Lower lobe of right lung (tissue), 2 donors: Measurements from ENCODE around the gene STAT4. TPM values are rescaled to one million over a fixed set of nuclear protein-coding genes. Genes with fewer than 3 reads are reported as not detected.

Source experiments
- ATAC-seq, 2 donors: fragments of 200-7000 bp; cut with Tn5 transposase; one replicate each; pipeline ENCODE4 v1.9.1; 2020 to 2022; ENCODE audit warnings: mild to moderate bottlenecking in 2 of 2, moderate library complexity in 2 of 2
- DNase-seq: peaks from one replicate; pipeline ENCODE4 v3.0.0-alpha.2; 2020
- H3K27ac ChIP-seq: fragments of 200-600 bp; one replicate; pipeline ENCODE4 v1.8.0; 2022
- H3K27me3 ChIP-seq: fragments of 200-600 bp; one replicate; pipeline ENCODE4 v1.8.0; 2022; ENCODE audit warnings: low read depth
- H3K36me3 ChIP-seq: fragments of 200-600 bp; one replicate; pipeline ENCODE4 v1.8.0; 2022; ENCODE audit warnings: mild to moderate bottlenecking
- H3K4me1 ChIP-seq: fragments of 200-600 bp; one replicate; pipeline ENCODE4 v1.8.0; 2022
- H3K4me3 ChIP-seq: fragments of 200-600 bp; one replicate; pipeline ENCODE4 v1.8.0; 2022; ENCODE audit warnings: mild to moderate bottlenecking
- H3K9me3 ChIP-seq: fragments of 200-600 bp; one replicate; pipeline ENCODE4 v1.8.0; 2022
- intact Hi-C: fragments of 100-400 bp; cut with DNase I; formaldehyde crosslinking; loops from one replicate; pipeline ENCODE4 v1.11.0; 2022
- total RNA-seq: library from RNA; stranded (reverse); fragmentation: NEBNext Ultra II Directional; extraction: Animal tissue kit (Norgen Biotek cat#: 25700); gene quantifications from one replicate; pipeline ENCODE4 v1.2.1, GENCODE V29; 2021
- TF ChIP-seq, protein P1 (sequence below): fragments of 200-600 bp; IDR thresholded peaks from one replicate; pipeline ENCODE4 v1.8.0; 2022; ENCODE audit warnings: antibody characterized with exemption, mild to moderate bottlenecking
- donor health status: DM: no; HTN: yes; CAD: no; lungs with severe emphysema.

The STAT4 gene
- total RNA-seq, 1 donor from 2014 or later = 5.8 TPM

DNA sequence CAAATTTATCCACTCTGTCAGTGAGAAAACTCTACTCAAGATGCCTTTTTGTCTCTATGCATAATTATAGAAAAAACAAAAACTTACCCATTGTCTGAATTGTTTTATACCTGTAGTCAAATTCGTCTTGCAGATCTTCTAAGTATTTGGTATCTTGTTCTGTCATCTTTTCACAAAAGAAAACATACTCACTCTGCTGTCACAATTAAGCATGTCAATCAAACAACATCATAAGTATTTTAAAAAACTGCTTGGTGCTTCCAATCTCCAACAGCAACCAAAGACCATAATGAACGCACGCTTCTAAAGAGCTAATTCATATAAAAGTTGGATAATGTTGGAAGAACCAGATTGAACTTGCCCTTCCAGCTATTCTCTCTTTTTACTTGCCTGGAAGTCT is 81.2 kb downstream of the STAT4 start:
- Histone ChIP-seq H3K4me1 (no peaks in the 10 kb centered on the region), H3K9me3 (no peaks in the 10 kb centered on the region), H3K4me3 (no peak overlapping the region), H3K27ac (no peak overlapping the region), H3K27me3 (no peaks in the 10 kb centered on the region), H3K36me3 (no peaks in the 10 kb centered on the region)
- DNase-seq (no peak), ATAC-seq (no peak)
- intact Hi-C loops = no loop called here
- TF ChIP-seq, protein P1, sequence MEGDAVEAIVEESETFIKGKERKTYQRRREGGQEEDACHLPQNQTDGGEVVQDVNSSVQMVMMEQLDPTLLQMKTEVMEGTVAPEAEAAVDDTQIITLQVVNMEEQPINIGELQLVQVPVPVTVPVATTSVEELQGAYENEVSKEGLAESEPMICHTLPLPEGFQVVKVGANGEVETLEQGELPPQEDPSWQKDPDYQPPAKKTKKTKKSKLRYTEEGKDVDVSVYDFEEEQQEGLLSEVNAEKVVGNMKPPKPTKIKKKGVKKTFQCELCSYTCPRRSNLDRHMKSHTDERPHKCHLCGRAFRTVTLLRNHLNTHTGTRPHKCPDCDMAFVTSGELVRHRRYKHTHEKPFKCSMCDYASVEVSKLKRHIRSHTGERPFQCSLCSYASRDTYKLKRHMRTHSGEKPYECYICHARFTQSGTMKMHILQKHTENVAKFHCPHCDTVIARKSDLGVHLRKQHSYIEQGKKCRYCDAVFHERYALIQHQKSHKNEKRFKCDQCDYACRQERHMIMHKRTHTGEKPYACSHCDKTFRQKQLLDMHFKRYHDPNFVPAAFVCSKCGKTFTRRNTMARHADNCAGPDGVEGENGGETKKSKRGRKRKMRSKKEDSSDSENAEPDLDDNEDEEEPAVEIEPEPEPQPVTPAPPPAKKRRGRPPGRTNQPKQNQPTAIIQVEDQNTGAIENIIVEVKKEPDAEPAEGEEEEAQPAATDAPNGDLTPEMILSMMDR = no peak

DNA sequence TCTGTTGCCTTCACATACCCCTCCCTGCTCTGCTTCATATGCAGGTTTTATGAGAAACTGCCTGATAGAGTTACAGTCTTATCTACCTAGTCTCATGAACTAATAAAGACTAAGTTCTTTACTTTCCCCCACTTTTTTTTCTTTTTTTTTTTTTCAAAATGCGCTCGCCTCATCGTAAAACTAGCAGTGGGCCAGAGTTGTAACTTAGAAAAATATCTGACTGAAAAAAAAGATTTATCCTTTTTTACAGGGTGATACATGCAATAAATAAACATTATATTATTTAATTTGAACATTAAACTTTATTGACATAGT is 83.9 kb downstream of the STAT4 start:
- DNase-seq = no peak
- TF ChIP-seq, protein P1 = no peak
- Histone ChIP-seq H3K4me3 (no peak overlapping the region), H3K9me3 (no peaks in the 10 kb centered on the region), H3K27me3 (no peaks in the 10 kb centered on the region), H3K27ac (no peak overlapping the region), H3K4me1 (no peaks in the 10 kb centered on the region), H3K36me3 (no peaks in the 10 kb centered on the region)
- ATAC-seq = no peak
- intact Hi-C loops = no loop called here

DNA sequence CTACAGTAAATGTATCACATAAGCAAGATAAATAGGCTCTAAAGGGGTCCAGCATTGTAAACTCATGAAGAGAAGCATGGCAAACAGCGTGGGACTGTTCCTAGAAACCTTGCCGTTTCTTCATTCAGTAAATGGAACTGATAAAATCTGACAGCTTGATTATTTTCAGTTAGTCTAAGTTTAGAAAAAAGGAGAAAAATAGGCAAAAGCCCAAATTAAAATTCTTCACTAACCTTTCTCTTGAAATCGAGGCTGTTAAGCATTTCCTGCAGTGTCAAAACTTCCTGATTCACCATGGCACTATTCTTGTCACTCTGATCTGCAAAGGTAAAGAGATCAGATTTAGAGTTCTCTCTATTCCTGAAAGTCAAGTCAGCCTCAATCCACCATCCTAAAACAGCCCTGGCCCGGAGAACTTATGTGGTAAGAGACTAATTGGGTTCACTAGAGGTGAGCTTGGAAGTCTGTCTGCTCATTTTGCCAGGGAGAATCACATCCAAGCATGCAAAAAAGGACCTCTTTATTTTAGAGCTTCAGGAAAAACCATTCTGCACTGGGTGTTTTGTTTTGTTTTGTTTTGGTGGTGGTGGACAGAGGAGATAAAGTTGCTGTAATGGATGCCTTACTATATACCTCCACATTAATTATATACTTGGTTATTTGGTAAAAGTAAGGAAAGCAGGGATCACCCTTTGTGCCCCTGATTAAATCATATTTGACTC is 84.4 kb downstream of the STAT4 start:
- Histone ChIP-seq H3K4me3 (no peak overlapping the region), H3K36me3 (no peaks in the 10 kb centered on the region), H3K4me1 (no peaks in the 10 kb centered on the region), H3K27ac (no peak overlapping the region), H3K27me3 (no peaks in the 10 kb centered on the region), H3K9me3 (no peaks in the 10 kb centered on the region)
- DNase-seq (no peak), ATAC-seq (no peak)
- TF ChIP-seq, protein P1 = no peak
- intact Hi-C loops = no loop called here

DNA sequence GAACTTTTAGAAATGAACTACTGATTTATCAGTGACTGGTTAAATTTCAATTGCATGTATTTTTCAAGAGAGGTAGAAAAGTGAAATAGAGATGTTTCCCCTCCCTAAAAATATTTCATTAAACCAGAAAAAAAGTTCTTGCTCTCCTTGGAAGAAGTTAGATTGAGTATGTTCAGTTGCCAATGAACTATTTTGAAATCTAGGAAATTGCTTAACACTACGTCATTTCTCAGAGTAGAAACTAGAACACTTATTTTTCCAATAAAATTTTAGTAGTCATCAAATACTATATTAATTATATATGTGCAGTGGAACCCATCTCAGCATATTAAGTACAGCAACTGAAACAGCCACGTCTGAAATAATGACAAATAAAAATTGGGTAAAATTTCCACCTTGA is 85.0 kb downstream of the STAT4 start:
- intact Hi-C loops = no loop called here

DNA sequence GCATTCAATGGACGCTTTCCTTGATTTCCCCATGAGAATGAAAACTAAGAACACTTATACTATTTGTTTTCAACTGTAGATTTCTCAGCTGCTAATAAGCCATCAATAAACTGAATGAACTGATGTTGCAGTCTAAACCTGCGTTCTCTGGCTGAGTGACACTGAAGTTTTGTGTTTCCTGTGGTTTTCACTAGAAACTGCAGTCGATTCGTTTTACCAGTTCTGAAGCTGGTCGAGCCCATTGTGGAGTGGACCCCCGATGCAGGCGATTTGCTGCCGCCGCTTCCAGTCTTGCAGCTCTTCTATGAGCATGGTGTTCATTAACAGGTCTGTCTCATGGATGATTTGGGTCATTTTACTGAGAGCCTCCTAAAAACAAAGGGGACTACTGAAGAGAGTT is 86.2 kb downstream of the STAT4 start:
- no peak for ATAC-seq
- H3K27ac ChIP-seq = no peak overlapping the region

More for the DNA sequence above, 85.0 kb downstream of the STAT4 start:
- no peak for DNase-seq
- no peak for ATAC-seq
- no peaks in the 10 kb centered on the region for H3K9me3 ChIP-seq
- TF ChIP-seq, protein P1 = no peak
- no peaks in the 10 kb centered on the region for H3K4me1 ChIP-seq
- no peaks in the 10 kb centered on the region for H3K27me3 ChIP-seq
- no peak overlapping the region for H3K4me3 ChIP-seq
- no peaks in the 10 kb centered on the region for H3K36me3 ChIP-seq
- H3K27ac ChIP-seq = no peak overlapping the region

More for the DNA sequence above, 86.2 kb downstream of the STAT4 start:
- no peak for DNase-seq
- Histone ChIP-seq H3K4me1 (no peaks in the 10 kb centered on the region), H3K36me3 (no peaks in the 10 kb centered on the region), H3K4me3 (no peak overlapping the region), H3K27me3 (no peaks in the 10 kb centered on the region), H3K9me3 (no peaks in the 10 kb centered on the region)
- TF ChIP-seq, protein P1 = no peak
- intact Hi-C loops = no loop called here
